Activated CD4-positive, CD25-positive, alpha-beta regulatory T cell treated with anti-CD3 and anti-CD28 coated beads, Interleukin-2, amount 50 U/mL, for 16 hours (primary cell): ENCODE measurements around the gene SPAG17.
"Not testable (repeated sequence)": the region's sequence is repeated elsewhere in the genome, so short reads cannot be mapped to it uniquely, and the experiment has no call there.

ENCODE experiments used
- DNase-seq: peaks from one replicate; pipeline ENCODE4 v3.0.0-alpha.2; 2020; ENCODE audit warnings: low read depth, low spot score

SPAG17 gene

GRCh38 chr1:117985239-117985638, 199.8 kb downstream of the SPAG17 start:
- DNase-seq: no peak

DNA sequence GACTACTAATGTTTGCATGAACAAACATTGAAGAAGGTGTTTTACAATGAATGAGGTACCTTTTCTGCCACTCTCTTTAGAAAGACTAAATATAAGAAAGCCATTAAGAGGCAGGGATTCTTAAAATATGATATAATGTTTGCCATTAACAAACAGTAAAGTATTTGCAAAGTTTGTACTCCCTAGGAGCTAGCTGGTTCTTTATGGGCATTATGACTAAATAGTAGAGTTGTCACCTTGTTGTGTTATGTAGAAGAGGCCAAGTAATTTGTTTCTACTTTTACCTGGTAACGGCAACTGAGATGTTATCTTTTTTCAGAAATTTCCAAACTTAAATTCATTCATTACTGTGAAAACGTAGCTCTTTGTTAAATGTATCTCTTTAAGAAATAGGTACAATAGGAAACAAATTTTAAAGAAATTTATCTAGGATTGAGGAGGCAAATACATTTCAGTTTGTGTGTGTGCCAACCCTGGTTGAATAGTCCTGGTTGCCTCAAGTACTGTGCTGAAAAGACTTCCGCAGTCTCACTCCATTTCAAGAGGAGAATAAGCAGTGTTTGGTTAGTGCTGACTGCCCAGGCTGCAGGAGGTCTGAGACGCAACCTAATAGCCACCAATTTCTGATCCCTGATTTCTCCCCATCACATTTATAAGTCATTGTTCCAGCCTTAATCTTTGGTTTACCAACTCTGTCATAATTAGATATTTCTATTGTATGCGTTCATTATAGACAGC, 203.4 kb downstream of the SPAG17 start:
- DNase-seq: no peak

- DNase-seq: no peak
Measured at GRCh38 chr1:117976381-117976780, 208.6 kb downstream of the SPAG17 start.

- no peak for DNase-seq
Measured at GRCh38 chr1:117971777-117972176, 213.3 kb downstream of the SPAG17 start.

- DNase-seq: no peak
Measured at GRCh38 chr1:117970252-117970651, 214.8 kb downstream of the SPAG17 start.

DNA sequence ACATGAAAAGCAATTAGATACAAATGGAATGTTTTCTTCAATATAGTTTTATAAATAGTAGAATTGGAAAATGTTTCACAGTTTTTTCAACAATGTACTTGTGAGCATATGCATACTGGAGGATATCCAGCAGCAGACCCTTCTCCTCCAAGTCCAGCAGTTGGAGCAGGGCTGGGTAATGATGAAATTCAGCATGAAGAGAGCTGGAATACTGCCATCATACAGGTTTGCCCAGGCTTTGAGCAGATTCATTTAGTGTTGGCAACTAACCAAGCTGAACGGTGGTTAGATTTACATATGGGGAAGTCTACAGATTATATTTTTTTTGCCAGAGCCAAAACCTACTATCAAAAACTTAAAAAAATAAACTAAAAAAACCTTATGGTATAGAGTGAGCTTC, 217.1 kb downstream of the SPAG17 start:
- DNase-seq: no peak

- DNase-seq: no peak
Measured at GRCh38 chr1:117967477-117967876, 217.6 kb downstream of the SPAG17 start.

GRCh38 chr1:117964290-117965038, 220.6 kb downstream of the SPAG17 start:
- DNase-seq: no peak

- DNase-seq: no peak
Measured at GRCh38 chr1:117959364-117959763, 225.7 kb downstream of the SPAG17 start.

DNA sequence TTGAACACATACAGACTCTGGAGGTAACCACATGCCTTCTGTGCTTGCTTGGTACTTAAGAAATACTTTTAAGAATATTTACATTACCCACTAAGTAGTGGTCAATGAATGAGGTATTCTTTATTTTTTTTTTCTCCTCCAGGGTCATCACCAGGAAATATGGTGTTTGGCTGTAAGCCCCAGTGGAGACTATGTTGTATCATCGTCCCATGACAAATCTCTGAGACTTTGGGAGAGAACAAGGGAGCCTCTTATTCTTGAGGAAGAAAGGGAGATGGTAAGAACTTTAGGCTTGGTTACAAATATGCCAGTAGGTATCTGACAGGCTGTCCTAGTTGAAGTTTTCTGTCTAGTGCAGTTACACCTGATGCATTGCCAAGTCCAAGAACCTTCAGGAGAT, 232.6 kb downstream of the SPAG17 start:
- no peak for DNase-seq

DNA sequence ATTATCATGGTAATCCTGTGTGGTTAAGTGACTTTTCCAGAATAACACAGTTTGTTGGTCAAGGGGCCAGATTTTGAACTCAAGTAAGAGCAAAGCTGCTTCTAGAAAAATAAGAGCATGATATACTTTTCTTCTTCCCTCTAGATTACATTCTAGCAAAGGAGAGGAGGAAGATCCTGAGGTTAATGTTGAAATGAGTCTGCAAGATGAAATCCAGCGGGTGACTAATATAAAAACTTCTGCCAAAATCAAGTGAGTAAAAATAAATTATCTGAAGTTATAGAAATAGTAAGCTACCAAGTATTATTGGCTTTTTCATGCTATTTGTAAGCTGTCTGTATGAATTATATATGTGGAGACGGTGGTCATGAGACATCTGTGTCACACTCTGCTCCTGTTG, 242.7 kb downstream of the SPAG17 start:
- no peak for DNase-seq

DNA sequence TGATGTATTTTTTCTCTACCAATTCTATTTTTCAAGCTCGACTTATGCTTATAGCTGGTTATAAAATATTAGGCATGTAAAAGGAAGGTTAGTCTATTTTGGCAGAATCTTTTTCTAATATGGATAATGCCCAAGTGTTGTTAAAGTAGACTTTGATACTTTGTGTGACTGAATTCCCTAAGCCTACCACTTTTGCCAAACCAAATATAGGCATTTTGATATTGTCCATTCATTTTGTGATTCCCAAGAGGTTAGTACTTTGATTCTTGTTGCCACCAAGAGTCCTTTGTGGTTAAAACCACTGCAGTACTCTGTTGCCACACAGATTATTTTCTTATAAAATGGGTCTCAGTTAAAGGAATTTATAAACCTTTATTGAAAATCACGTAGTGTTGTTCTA, 251.3 kb downstream of the SPAG17 start:
- DNase-seq: no peak

DNA sequence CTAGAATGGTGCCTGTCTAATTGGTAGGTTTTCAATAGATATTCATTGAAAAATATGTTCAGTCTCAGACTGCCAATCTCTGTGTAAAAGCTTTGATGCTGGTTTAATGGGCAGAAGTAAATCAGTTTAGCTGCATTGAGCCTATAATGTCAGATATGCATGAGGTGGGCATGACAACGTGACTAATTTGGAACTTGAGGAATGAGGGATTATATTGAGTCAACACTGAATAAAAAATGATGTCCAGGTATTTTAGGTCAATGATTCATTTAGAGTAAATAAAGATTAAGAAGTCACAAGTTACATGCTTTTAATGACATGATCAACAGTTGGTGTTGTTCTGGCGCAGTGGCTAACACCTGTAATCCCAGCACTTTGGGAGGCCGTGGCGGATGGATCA, 252.5 kb downstream of the SPAG17 start:
- no peak for DNase-seq

- no peak for DNase-seq
Measured at GRCh38 chr1:117930484-117930883, 254.5 kb downstream of the SPAG17 start.

- DNase-seq: no peak
Measured at GRCh38 chr1:117930173-117930447, 254.9 kb downstream of the SPAG17 start.

DNA sequence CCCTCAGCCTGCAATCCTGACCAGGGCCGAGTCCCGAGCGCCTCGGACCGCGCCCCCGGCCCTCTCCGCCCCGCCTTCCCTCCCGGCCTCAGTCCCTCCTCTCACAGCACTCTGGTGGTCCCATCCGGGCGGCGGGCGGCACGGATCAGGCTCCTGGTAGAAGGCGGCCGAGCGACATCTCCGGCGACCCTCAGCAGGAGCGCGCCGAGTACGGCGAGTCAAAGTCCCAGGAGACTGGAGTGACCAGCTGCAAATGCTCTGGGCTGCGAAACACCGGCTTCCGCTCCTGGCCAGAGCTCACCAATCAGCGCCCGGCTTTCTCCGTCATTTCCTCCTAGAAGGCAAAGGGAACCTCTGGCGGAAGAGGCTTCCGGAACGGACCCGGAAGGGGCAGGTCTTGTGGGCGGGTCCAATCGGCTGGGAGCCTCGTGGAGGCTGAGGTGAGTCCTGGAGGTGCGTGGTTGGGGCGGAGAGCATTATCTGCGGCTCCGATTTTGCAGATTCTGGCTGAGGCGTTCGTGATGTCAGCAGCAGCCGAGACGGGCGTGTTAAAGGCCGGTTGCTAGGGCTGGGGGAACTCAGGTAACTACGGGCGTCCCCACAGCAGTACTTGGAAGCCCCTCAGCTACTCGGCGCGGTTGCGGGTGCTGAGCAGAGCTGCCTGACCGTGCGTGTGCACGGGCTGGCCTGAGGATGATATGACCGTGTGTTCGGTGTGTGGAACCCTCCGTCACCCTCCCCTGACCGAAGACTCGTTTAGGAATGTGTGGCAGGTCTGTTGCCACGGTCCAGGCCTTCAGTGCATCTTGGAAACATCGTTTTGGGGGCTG, 255.5 kb downstream of the SPAG17 start, which contains the start of the genes GDAP2 and WDR3:
GDAP2 (minus strand) TSS at position 279 of the 830 bp plus-strand sequence. CDS start 9,264 bp downstream, outside the sequence.
WDR3 (plus strand) TSS at position 397 of the 830 bp plus-strand sequence. CDS start 3,581 bp downstream, outside the sequence.
- DNase-seq: peak; percentile 94

- DNase-seq: peak; percentile 3
Measured at GRCh38 chr1:117928881-117929342, 256.1 kb downstream of the SPAG17 start.

GRCh38 chr1:117925981-117926380, 259.0 kb downstream of the SPAG17 start:
- DNase-seq: no peak

DNA sequence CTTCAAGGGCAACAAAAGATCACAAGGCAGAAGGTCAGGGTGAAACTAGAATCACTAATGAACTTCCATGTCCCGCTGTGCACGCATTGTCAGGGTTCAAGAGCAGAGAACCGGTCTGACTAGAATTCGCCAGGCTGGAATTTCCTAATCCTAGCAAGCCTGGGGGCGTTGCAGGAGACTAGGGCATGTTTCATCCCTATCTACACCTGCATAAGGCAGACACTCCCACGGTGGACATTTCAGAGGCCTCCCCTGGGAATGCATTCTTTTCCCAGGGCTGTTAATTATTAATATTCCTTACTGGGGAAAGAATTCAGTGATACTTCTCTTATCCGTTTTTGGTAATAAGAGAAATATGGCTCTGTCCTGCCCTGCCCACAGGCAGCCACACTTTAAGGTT, 262.3 kb downstream of the SPAG17 start:
- not testable (repeated sequence) for DNase-seq

GRCh38 chr1:117921991-117922390, 263.0 kb downstream of the SPAG17 start:
- no peak for DNase-seq

GRCh38 chr1:117919376-117919775, 265.7 kb downstream of the SPAG17 start:
- DNase-seq: no peak

GRCh38 chr1:117911051-117911450, 274.0 kb downstream of the SPAG17 start:
- DNase-seq: no peak
